Measurements from ENCODE around the gene FMNL3.

The FMNL3 gene

DNA sequence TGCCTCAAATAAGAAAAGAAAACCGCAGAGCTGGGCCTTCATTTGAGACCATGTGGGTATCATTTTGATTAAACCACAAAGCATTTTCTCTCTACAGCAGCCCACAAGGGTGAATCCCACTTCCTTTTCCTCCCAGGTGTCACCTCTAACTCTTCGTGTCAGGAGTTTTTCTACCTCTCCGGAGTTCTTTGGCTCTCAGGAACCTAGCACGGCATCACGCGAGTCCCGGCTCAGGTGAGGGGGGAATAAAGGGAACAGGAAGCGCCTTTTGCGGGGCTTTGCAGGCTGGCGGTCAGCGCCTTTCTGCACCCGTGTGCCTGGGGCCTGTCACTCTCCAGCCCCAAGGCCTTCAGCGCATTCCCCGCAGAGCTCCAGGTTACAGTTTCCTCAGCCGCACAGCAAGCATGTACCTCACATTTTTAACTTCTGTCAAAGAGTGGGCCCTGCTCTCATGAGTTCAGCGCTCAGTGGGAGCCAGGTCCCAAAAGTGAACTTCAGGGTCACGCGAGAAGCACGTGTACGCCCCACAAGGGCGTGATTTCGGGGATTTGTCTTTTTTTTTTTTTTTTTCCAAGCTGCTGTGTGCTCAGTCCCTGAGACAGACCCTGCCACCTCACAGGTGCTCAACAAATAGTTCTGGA lies 84.6 kb downstream of the FMNL3 start:
- TF ChIP-seq, protein P1, sequence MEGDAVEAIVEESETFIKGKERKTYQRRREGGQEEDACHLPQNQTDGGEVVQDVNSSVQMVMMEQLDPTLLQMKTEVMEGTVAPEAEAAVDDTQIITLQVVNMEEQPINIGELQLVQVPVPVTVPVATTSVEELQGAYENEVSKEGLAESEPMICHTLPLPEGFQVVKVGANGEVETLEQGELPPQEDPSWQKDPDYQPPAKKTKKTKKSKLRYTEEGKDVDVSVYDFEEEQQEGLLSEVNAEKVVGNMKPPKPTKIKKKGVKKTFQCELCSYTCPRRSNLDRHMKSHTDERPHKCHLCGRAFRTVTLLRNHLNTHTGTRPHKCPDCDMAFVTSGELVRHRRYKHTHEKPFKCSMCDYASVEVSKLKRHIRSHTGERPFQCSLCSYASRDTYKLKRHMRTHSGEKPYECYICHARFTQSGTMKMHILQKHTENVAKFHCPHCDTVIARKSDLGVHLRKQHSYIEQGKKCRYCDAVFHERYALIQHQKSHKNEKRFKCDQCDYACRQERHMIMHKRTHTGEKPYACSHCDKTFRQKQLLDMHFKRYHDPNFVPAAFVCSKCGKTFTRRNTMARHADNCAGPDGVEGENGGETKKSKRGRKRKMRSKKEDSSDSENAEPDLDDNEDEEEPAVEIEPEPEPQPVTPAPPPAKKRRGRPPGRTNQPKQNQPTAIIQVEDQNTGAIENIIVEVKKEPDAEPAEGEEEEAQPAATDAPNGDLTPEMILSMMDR (IDR thresholded peaks at IDR 0.05), result no peak
- DNase-seq (ENCODE audit: low spot score), result peak; percentile 73
- peak overlapping the region; percentile 88 to 93 for H3K27ac ChIP-seq
- H3K4me3 ChIP-seq, result peak overlapping the region; percentile 75

DNA sequence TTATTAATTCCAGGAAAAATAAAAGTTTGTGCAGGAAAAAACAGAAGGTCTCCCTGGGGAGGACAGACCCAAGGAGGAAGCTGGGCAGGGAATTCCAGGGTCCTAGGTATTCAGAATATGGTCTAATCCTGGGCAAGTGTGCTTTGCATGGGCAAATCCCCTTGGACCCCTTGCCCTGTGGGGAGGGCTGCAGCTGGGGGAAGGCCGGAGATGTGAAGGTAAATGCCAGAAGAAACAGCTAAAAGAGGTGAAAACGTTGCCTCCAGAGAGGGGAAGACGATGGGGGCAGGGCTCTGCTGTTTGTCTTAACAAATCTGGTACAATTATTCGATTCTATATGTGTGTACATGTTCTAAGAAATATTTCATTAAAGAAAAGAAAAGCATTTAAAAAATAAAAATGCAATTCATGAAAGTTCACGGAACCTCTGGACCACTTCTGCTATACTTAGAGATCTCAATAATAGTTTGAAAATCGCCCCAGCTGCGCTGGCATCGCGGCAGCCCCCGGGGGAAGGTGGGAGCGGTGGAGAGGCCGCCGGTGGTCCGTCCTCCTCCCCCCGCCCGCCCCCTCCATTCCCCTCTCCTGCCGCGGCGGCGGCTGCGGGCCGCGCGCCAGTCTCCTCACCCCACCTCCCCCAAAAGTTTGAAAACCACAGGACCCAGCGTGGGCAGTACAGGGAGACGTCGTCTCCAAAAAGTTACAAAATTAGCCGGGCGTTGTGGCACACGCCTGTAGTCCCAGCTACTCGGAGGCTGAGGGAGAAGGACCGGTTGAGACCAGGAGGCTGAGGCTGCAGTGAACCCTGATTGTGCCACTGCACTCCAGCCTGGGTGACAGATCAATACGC lies 85.3 kb downstream of the FMNL3 start:
- DNase-seq (ENCODE audit: low spot score), result peak; percentile 72
- TF ChIP-seq, protein P1 (IDR thresholded peaks at IDR 0.05), result no peak
- peak overlapping the region; percentile 75 for H3K4me3 ChIP-seq
- H3K27ac ChIP-seq, result peak overlapping the region; percentile 88 to 93

DNA sequence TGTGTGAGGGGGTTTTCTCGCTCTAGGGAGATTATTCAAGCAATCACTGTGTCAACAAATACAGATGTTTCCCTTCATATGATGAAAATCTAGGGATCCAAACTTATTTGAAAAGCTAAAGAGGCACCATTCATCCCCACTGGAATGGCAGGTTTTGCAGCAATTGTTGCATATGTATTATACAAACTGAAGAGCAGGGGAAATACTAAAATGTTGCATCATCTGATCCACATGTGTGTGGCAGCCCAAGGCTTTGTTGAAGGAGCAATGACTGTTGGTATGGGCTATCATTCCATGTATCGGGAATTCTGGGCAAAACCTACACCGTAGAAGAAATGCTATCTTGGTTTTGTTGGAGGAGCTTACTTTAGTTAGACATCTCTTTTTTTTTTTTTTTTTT lies 87.9 kb downstream of the FMNL3 start:
- H3K4me3 ChIP-seq, result no peak overlapping the region
- no peak overlapping the region for H3K27ac ChIP-seq
- TF ChIP-seq, protein P1 (IDR thresholded peaks at IDR 0.05), result no peak
- no peak for DNase-seq (ENCODE audit: low spot score)

- Histone ChIP-seq H3K4me3 (no peak overlapping the region), H3K27ac (no peak overlapping the region)
- TF ChIP-seq, protein P1 (IDR thresholded peaks at IDR 0.05), result no peak
- no peak for DNase-seq (ENCODE audit: low spot score)
Measured at GRCh38 chr12:49618576-49618975, 88.6 kb downstream of the FMNL3 start.

- no peak for DNase-seq (ENCODE audit: low spot score)
- TF ChIP-seq, protein P1 (IDR thresholded peaks at IDR 0.05), result no peak
- no peak overlapping the region for H3K27ac ChIP-seq
- H3K4me3 ChIP-seq, result no peak overlapping the region
Measured at GRCh38 chr12:49616533-49617219, 90.5 kb downstream of the FMNL3 start.

DNA sequence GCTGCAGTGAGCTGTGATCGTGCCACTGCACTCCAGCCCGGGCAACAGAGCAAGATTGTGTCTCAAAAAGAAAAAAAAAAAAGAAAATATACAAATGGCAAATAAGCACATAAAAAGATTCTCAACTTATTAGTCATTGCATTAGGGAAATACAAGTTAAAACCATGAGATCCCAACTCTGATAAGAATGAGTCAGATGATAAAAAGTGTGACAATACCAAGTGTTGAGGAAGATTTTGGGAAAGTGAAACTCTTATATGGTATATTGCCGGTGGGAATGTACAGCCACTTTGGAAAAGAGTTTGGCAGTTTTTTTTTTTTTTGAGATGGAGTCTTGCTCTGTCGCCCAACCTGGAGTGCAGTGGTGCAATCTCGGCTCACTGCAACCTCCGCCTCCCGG lies 91.5 kb downstream of the FMNL3 start:
- DNase-seq (ENCODE audit: low spot score), result no peak
- TF ChIP-seq, protein P1 (IDR thresholded peaks at IDR 0.05), result no peak
- Histone ChIP-seq H3K4me3 (no peak overlapping the region), H3K27ac (no peak overlapping the region)
